Loucy (cell line): Measurements from ENCODE around the gene KRT86.

Source experiments
- H2AFZ ChIP-seq: fragments of 200-600 bp; sonication (generic); 2 replicates; pipeline ENCODE4 v1.6.0; 2016; ENCODE audit warnings: antibody characterized with exemption, mild to moderate bottlenecking, low read length, moderate library complexity
- H3F3A ChIP-seq: fragments of 200-600 bp; 2 replicates; pipeline ENCODE4 v1.6.0; 2016; ENCODE audit warnings: antibody characterized with exemption, low read depth, mild to moderate bottlenecking
- H3K27me3 ChIP-seq: fragments of 200-600 bp; sonication (generic); 2 replicates; pipeline ENCODE4 v1.6.1; 2014; ENCODE audit warnings: low read length, mild to moderate bottlenecking; ENCODE audit not compliant: insufficient read depth, poor library complexity, severe bottlenecking
- H3K36me3 ChIP-seq: fragments of 200-600 bp; sonication (generic); 2 replicates; pipeline ENCODE4 v1.6.1; 2016; ENCODE audit warnings: low read length; ENCODE audit not compliant: insufficient read depth
- H3K4me1 ChIP-seq: fragments of 200-600 bp; sonication (generic); 2 replicates; pipeline ENCODE4 v1.5.1; 2014; ENCODE audit warnings: low read length, mild to moderate bottlenecking; ENCODE audit not compliant: insufficient read depth, poor library complexity, severe bottlenecking
- H3K4me2 ChIP-seq: fragments of 200-600 bp; sonication (generic); 2 replicates; pipeline ENCODE4 v1.6.0; 2014; ENCODE audit warnings: antibody characterized with exemption, low read length, low read depth, mild to moderate bottlenecking; ENCODE audit not compliant: poor library complexity, severe bottlenecking
- H3K4me3 ChIP-seq: fragments of 200-600 bp; sonication (generic); 2 replicates; pipeline ENCODE4 v1.5.1; 2014; ENCODE audit warnings: low read length, mild to moderate bottlenecking, mixed read lengths; ENCODE audit not compliant: poor library complexity, severe bottlenecking
- H3K79me2 ChIP-seq: fragments of 200-600 bp; sonication (generic); 2 replicates; pipeline ENCODE4 v1.6.1; 2014; ENCODE audit warnings: low read length; ENCODE audit not compliant: insufficient read depth
- H3K9ac ChIP-seq: fragments of 200-600 bp; sonication (generic); 2 replicates; pipeline ENCODE4 v1.6.0; 2014; ENCODE audit warnings: mild to moderate bottlenecking, low read depth, low read length, moderate library complexity; ENCODE audit not compliant: poor library complexity, severe bottlenecking
- H3K9me2 ChIP-seq: fragments of 200-600 bp; sonication (generic); replicated peaks from 2 replicates; pipeline ENCODE4 v1.6.1; 2016; ENCODE audit warnings: low read depth, low read length, mixed read lengths
- H3K9me3 ChIP-seq: fragments of 200-600 bp; sonication (generic); 2 replicates; pipeline ENCODE4 v1.6.1; 2014; ENCODE audit warnings: mild to moderate bottlenecking, antibody characterized with exemption, low read length, low read depth; ENCODE audit not compliant: insufficient read depth
- H4K20me1 ChIP-seq: fragments of 200-600 bp; sonication (generic); 2 replicates; pipeline ENCODE4 v1.6.0; 2014; ENCODE audit warnings: antibody characterized with exemption, low read length, mild to moderate bottlenecking; ENCODE audit not compliant: insufficient read depth, poor library complexity, severe bottlenecking
- CTCF ChIP-seq: fragments of 200-600 bp; sonication (generic); conservative IDR thresholded peaks from 2 replicates; pipeline ENCODE4 v1.5.1; 2014; ENCODE audit warnings: mild to moderate bottlenecking, antibody characterized with exemption, low read length
- EZH2phosphoT487 ChIP-seq: fragments of 200-600 bp; IDR thresholded peaks from 2 replicates; pipeline ENCODE4 v1.6.1; 2018; ENCODE audit warnings: antibody characterized with exemption, mild to moderate bottlenecking, moderate library complexity, borderline replicate concordance

Gene KRT86

GRCh38 chr12:52254180-52254964, 20.1 kb upstream of the KRT86 start:
- no peak overlapping the region for H3K4me3 ChIP-seq
- H4K20me1 ChIP-seq: no peaks in the 10 kb centered on the region
- H3F3A ChIP-seq: 0 out of 2 replicates have a peak, but pooled peaks cover 1% of the 10 kb centered on the region
- H3K27me3 ChIP-seq: no peaks in the 10 kb centered on the region
- H3K36me3 ChIP-seq: no peaks in the 10 kb centered on the region
- peaks cover 4% of the 10 kb centered on the region for H3K4me1 ChIP-seq
- H3K4me2 ChIP-seq: no peak overlapping the region
- H3K79me2 ChIP-seq: no peaks in the 10 kb centered on the region
- H3K9me2 ChIP-seq: no peaks in the 10 kb centered on the region
- no peaks in the 10 kb centered on the region for H3K9me3 ChIP-seq
- no peak overlapping the region for H3K9ac ChIP-seq
- TF ChIP-seq CTCF: no peak
- no peak for TF ChIP-seq EZH2phosphoT487
- H2AFZ ChIP-seq: no peak overlapping the region

GRCh38 chr12:52254965-52255751, 19.3 kb upstream of the KRT86 start:
- Histone ChIP-seq H4K20me1 (no peaks in the 10 kb centered on the region), H3K27me3 (no peaks in the 10 kb centered on the region), H3K36me3 (no peaks in the 10 kb centered on the region), H2AFZ (no peak overlapping the region), H3K4me2 (no peak overlapping the region), H3K79me2 (no peaks in the 10 kb centered on the region), H3F3A (peaks cover 8% of the 10 kb centered on the region; the same call in 1 of the 2 replicates), H3K9me3 (no peaks in the 10 kb centered on the region), H3K4me1 (peaks cover 11% of the 10 kb centered on the region), H3K9ac (no peak overlapping the region), H3K4me3 (no peak overlapping the region), H3K9me2 (no peaks in the 10 kb centered on the region)
- no peak for TF ChIP-seq CTCF
- no peak for TF ChIP-seq EZH2phosphoT487

DNA sequence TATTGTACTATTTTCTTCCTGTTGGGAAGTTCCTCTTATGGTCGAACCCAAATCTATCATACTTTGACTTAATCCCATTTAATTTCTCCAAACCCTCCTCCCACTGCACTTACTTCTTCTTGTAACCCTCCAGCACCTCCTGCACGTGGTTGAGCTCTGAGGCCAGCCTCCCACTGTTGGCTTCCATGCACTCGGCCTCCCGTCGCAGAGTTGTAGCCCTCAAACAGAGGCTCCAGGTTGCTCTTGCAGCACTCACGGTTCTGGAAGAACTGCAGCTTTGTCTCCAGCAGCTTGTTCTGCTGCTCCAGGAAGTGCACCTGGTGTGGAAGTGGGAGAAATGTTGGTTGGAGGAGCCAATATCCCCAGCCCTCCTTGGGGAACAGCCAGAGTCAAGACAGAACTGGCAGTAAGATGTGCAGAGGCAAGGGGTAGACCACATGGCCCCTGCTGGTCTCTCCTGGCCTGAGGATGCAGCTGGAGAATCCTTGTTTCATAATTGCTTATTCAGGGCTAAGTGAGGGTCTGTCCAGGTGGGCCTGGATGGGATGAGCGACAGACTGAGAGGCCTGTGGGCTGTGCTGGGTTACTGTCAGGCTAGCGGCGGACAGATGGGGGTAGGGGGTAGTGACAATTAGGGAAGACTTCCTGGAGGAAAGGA, 18.4 kb upstream of the KRT86 start:
- Histone ChIP-seq H3K27me3 (no peaks in the 10 kb centered on the region), H3F3A (peaks cover 8% of the 10 kb centered on the region; the same call in 1 of the 2 replicates), H2AFZ (no peak overlapping the region), H3K9me3 (no peaks in the 10 kb centered on the region), H3K9ac (no peak overlapping the region), H3K4me1 (peaks cover 20% of the 10 kb centered on the region), H3K4me3 (no peak overlapping the region), H3K4me2 (no peak overlapping the region), H4K20me1 (no peaks in the 10 kb centered on the region), H3K36me3 (no peaks in the 10 kb centered on the region), H3K9me2 (no peaks in the 10 kb centered on the region), H3K79me2 (no peaks in the 10 kb centered on the region)
- TF ChIP-seq EZH2phosphoT487: no peak
- TF ChIP-seq CTCF: no peak
